Body of pancreas (tissue), 4 donors: ENCODE results near the gene ROMO1. TPM values are rescaled to one million over a fixed set of nuclear protein-coding genes. Genes with fewer than 3 reads are reported as not detected.
"Not testable (repeated sequence)": the region's sequence is repeated elsewhere in the genome, so short reads cannot be mapped to it uniquely, and the experiment has no call there.

Experiments
- ATAC-seq: fragments of 150-250 bp; one replicate; pipeline ENCODE4 v1.9.1; 2016
- DNase-seq, 4 donors: peaks; one replicate each; pipeline ENCODE4 v3.0.0-alpha.2; 2019
- H3K27ac ChIP-seq, 4 donors: fragments of 200-600 bp; sonication (generic); 1 replicate in 3 of 4; 2 replicates in 1 of 4; pipeline versions ENCODE4 v1.5.1 to v1.6.1; 2016 to 2019; ENCODE audit warnings: mild to moderate bottlenecking in 1 of 4, mixed read lengths in 1 of 4, moderate library complexity in 1 of 4
- H3K27me3 ChIP-seq, 2 donors: fragments of 200-600 bp; sonication (generic); one replicate each; pipeline ENCODE4 v1.6.0; 2016; ENCODE audit warnings: mild to moderate bottlenecking in 1 of 2
- H3K36me3 ChIP-seq, 2 donors: fragments of 200-600 bp; sonication (generic); replicated peaks in 1 of 2; 2 replicates each; pipeline ENCODE4 v1.5.1; 2016; ENCODE audit warnings: low read depth in 2 of 2; ENCODE audit not compliant: insufficient read depth in 1 of 2
- H3K4me1 ChIP-seq: fragments of 200-600 bp; sonication (generic); one replicate; pipeline ENCODE4 v1.6.0; 2016
- H3K4me3 ChIP-seq, 2 donors: fragments of 200-600 bp; sonication (generic); 1 replicate in 1 of 2; 2 replicates in 1 of 2; pipeline ENCODE4 v1.5.1; 2016 to 2019
- H3K9me3 ChIP-seq, 3 donors: fragments of 200-600 bp; sonication (generic); 1 replicate in 2 of 3; 2 replicates in 1 of 3; pipeline ENCODE4 v1.5.1; 2016
- CTCF ChIP-seq, 7 experiments: fragments of 450-650 bp in 4 of 7; fragments of 200-600 bp in 3 of 7; sonication (generic) in 3 of 7; IDR thresholded peaks; one replicate each; pipeline ENCODE4 v1.5.1; 2016 to 2019; ENCODE audit warnings: antibody characterized with exemption in 7 of 7
- POLR2A ChIP-seq, 3 donors: fragments of 450-650 bp; IDR thresholded peaks; one replicate each; pipeline ENCODE4 v1.6.1; 2016; ENCODE audit warnings: antibody characterized with exemption in 3 of 3, mild to moderate bottlenecking in 2 of 3
- WGBS, 2 donors: methylation state at CpG; one replicate each; pipeline ENCODE4 v1.1.5; 2017; 5-methylcytosine and 5-hydroxymethylcytosine counted together
- intact Hi-C: fragments of 100-400 bp; cut with DNase I; formaldehyde crosslinking; loops from one replicate; pipeline ENCODE4 v1.15.1; 2023
- total RNA-seq, 2 donors: library from RNA; depleted of rRNA; stranded (reverse); fragments of >200 nt; gene quantifications; one replicate each; pipeline ENCODE4 v1.1.0, GENCODE V29; 2016

ROMO1 gene
- total RNA-seq, 2 donors from 2014 or later = 55.0 to 192 TPM

- peaks cover 22% of the 10 kb centered on the region for H3K4me1 ChIP-seq
- ATAC-seq (no peak), DNase-seq (no peak)
- H3K9me3 ChIP-seq = no peaks in the 10 kb centered on the region
- intact Hi-C loops = no loop called here
- WGBS, 2 donors = 70% methylated on average over 4 of the region's 4 CpGs
- peaks cover 16 to 69% of the 10 kb centered on the region in 2 donors for H3K36me3 ChIP-seq
- no peak for TF ChIP-seq POLR2A (IDR thresholded peaks at IDR 0.05)
- TF ChIP-seq CTCF (IDR thresholded peaks at IDR 0.05) = no peak
- no peaks in the 10 kb centered on the region for H3K27me3 ChIP-seq
- H3K27ac ChIP-seq = no peak overlapping the region
- H3K4me3 ChIP-seq = no peak overlapping the region
Measured at GRCh38 chr20:35714127-35714526, 14.9 kb downstream of the ROMO1 start.

- H3K36me3 ChIP-seq = peaks cover 16 to 81% of the 10 kb centered on the region in 2 donors
- no peaks in the 10 kb centered on the region for H3K9me3 ChIP-seq
- DNase-seq = no peak
- H3K27me3 ChIP-seq = no peaks in the 10 kb centered on the region
- H3K4me1 ChIP-seq = peaks cover 8% of the 10 kb centered on the region
- H3K4me3 ChIP-seq = no peak overlapping the region
- intact Hi-C loops = no loop called here
- TF ChIP-seq POLR2A (IDR thresholded peaks at IDR 0.05) = no peak
- TF ChIP-seq CTCF (IDR thresholded peaks at IDR 0.05) = no peak
- H3K27ac ChIP-seq = no peak overlapping the region
- ATAC-seq = no peak
- 82 to 95% methylated on average over 2 of the region's 2 CpGs for WGBS, 2 donors
Measured at GRCh38 chr20:35715652-35716051, 16.4 kb downstream of the ROMO1 start.

- peaks cover 1% of the 10 kb centered on the region for H3K4me1 ChIP-seq
- DNase-seq (no peak), ATAC-seq (no peak)
- WGBS, 2 donors = 92 to 96% methylated on average over 4 of the region's 4 CpGs
- no peaks in the 10 kb centered on the region for H3K9me3 ChIP-seq
- TF ChIP-seq CTCF (IDR thresholded peaks at IDR 0.05) (no peak), POLR2A (IDR thresholded peaks at IDR 0.05) (no peak)
- H3K27me3 ChIP-seq = no peaks in the 10 kb centered on the region
- no peak overlapping the region for H3K27ac ChIP-seq
- peaks cover 16 to 79% of the 10 kb centered on the region in 2 donors for H3K36me3 ChIP-seq
- no peak overlapping the region for H3K4me3 ChIP-seq
- intact Hi-C loops = no loop called here
Measured at GRCh38 chr20:35716330-35716729, 17.1 kb downstream of the ROMO1 start.

GRCh38 chr20:35718321-35718720, 19.1 kb downstream of the ROMO1 start:
- DNase-seq, H3K4me1 ChIP-seq, H3K9me3 ChIP-seq, H3K27me3 ChIP-seq, ATAC-seq, H3K27ac ChIP-seq, H3K4me3 ChIP-seq, intact Hi-C loops: not testable (repeated sequence)
- H3K36me3 ChIP-seq = peaks cover 18 to 72% of the 10 kb centered on the region in 2 donors
- 92 to 95% methylated on average over 7 to 8 of the region's 8 CpGs for WGBS, 2 donors

GRCh38 chr20:35718972-35719635, 19.9 kb downstream of the ROMO1 start:
- TF ChIP-seq POLR2A (IDR thresholded peaks at IDR 0.05) (no peak), CTCF (IDR thresholded peaks at IDR 0.05) (no peak)
- ATAC-seq = no peak
- Histone ChIP-seq H3K36me3 (peaks cover 24 to 71% of the 10 kb centered on the region in 2 donors), H3K4me1 (peaks cover 4% of the 10 kb centered on the region), H3K27ac (no peak overlapping the region), H3K27me3 (no peaks in the 10 kb centered on the region), H3K4me3 (no peak overlapping the region), H3K9me3 (no peaks in the 10 kb centered on the region)
- intact Hi-C loops = no loop called here
- DNase-seq = no peak
- WGBS, 2 donors = 89 to 92% methylated on average over 12 of the region's 12 CpGs
